Measurements from ENCODE around the gene ADAM22. TPM values are rescaled to one million over a fixed set of nuclear protein-coding genes. Genes with fewer than 3 reads are reported as not detected.

The ADAM22 gene
- total and polyA plus RNA-seq, 2 of the 4 experiments (the other 2 are of a cell fraction) = 0.03 to 0.18 TPM

- in situ Hi-C loops (cut with MboI; ENCODE audit: low sequenced_read_pairs) = no loop called here
- Histone ChIP-seq H3K56ac (ENCODE audit: extremely low read depth, insufficient read depth, low read length) (no peak overlapping the region), H4K20me1 (ENCODE audit: insufficient read depth, low read length) (no peaks in the 10 kb centered on the region), H3K27ac (ENCODE audit: insufficient read depth, low read length) (no peak overlapping the region), H2BK120ac (ENCODE audit: low read depth, low read length) (no peak overlapping the region), H3K4me2 (ENCODE audit: low read depth, low read length) (peak overlapping the region; percentile 35; the same call in 1 of the 2 replicates), H3K36me3 (ENCODE audit: control insufficient read depth, insufficient read depth, low read length) (no peaks in the 10 kb centered on the region), H3K9me3 (ENCODE audit: control insufficient read depth, insufficient read depth, low read length) (no peaks in the 10 kb centered on the region), H3K23ac (ENCODE audit: low read depth, low read length) (no peak overlapping the region), H3K4ac (ENCODE audit: low read depth, low read length) (no peak overlapping the region), H2BK20ac (ENCODE audit: low read depth, low read length) (no peak overlapping the region), H2BK5ac (ENCODE audit: low read depth, low read length, poor library complexity, severe bottlenecking) (no peak overlapping the region), H2BK15ac (ENCODE audit: low read depth, low read length) (no peak overlapping the region), H3K27me3 (ENCODE audit: control insufficient read depth, insufficient read depth, low read length) (no peaks in the 10 kb centered on the region), H3K4me1 (ENCODE audit: control insufficient read depth, insufficient read depth, low read length) (no peaks in the 10 kb centered on the region), H4K8ac (ENCODE audit: low read depth in 2 of 2, low read length in 2 of 2) (no peak overlapping the region), H3K18ac (ENCODE audit: low read depth, low read length) (no peak overlapping the region), H3K9me1 (ENCODE audit: insufficient read depth, low read length) (no peaks in the 10 kb centered on the region), H3K4me3 (ENCODE audit: insufficient read depth, low read depth, low read length) (no peak overlapping the region), H4K5ac (ENCODE audit: low read depth, low read length) (no peak overlapping the region), H3K79me1 (ENCODE audit: low read depth in 1 of 2, low read length in 2 of 2) (no peaks in the 10 kb centered on the region), H2AK9ac (replicated peaks; ENCODE audit: low read depth, low read length, poor library complexity) (no peak overlapping the region), H3K9ac (ENCODE audit: low read depth, low read length) (no peak overlapping the region), H4K91ac (ENCODE audit: insufficient read depth, low read depth, low read length) (no peak overlapping the region), H2AK5ac (ENCODE audit: low read depth, low read length) (no peak overlapping the region), H3K14ac (replicated peaks; ENCODE audit: low read depth, low read length) (no peak overlapping the region), H2AFZ (replicated peaks; ENCODE audit: low read length, poor library complexity) (no peak overlapping the region)
- intact Hi-C loops (cut with micrococcal nuclease) = no loop called here
- TF ChIP-seq CHD1 (IDR thresholded peaks at IDR 0.05; ENCODE audit: low read depth, low read length) (no peak), CEBPB (IDR thresholded peaks at IDR 0.05; ENCODE audit: low read depth, low read length) (peak; percentile 52)
- peak; percentile 80 for DNase-seq
- peak; percentile 90 for ATAC-seq (ENCODE audit: low read depth)
- CTCF ChIA-PET = interaction anchor here (0.6 kb wide), 1 partner anchor 544 kb away, joined by 3 read pairs; no protein-coding TSS in a partner anchor
- POLR2A ChIA-PET (ENCODE audit: unreplicated experiment) = no interaction called here
- dilution Hi-C loops (cut with HindIII; ENCODE audit: low sequenced_read_pairs, unreplicated experiment) = no loop called here
- no CpG with 5 or more reads among the region's 6 CpGs for WGBS, 2 experiments (ENCODE audit: extremely low coverage in 2 of 2, insufficient read length in 1 of 2)
- no TSS peak for BruUV-seq (replicated peaks)
Measured at GRCh38 chr7:88226886-88227516, 292.9 kb downstream of the ADAM22 start.

Measured in IMR-90 (cell line).